IMR-90 (cell line): ENCODE results near the gene FAXDC2.

Experiments
- CEBPB ChIP-seq: IDR thresholded peaks from 2 replicates; pipeline ENCODE4 v1.6.1; 2012; ENCODE audit warnings: low read depth, low read length, improper control_type of control experiment
- CHD1 ChIP-seq: IDR thresholded peaks from 2 replicates; pipeline ENCODE4 v1.6.1; 2012; ENCODE audit warnings: low read depth, low read length, improper control_type of control experiment
- FOS ChIP-seq: fragments of 150-350 bp; IDR thresholded peaks from 2 replicates; pipeline ENCODE4 v1.6.1; 2016; ENCODE audit warnings: low read depth, low read length
- MAFK ChIP-seq: IDR thresholded peaks from 2 replicates; pipeline ENCODE4 v1.6.1; 2012; ENCODE audit warnings: low read depth, low read length, improper control_type of control experiment
- MXI1 ChIP-seq: IDR thresholded peaks from 2 replicates; pipeline ENCODE4 v1.6.1; 2012; ENCODE audit warnings: low read depth, mild to moderate bottlenecking, low read length, moderate library complexity, borderline replicate concordance
- POLR2A ChIP-seq: IDR thresholded peaks from 2 replicates; pipeline ENCODE4 v1.6.1; 2012; ENCODE audit warnings: mild to moderate bottlenecking, low read depth, low read length
- RAD21 ChIP-seq: IDR thresholded peaks from 2 replicates; pipeline ENCODE4 v1.6.1; 2012; ENCODE audit warnings: low read length, improper control_type of control experiment
- RFX5 ChIP-seq: IDR thresholded peaks from 2 replicates; pipeline ENCODE4 v1.8.0; 2012; ENCODE audit warnings: low read depth, mild to moderate bottlenecking, low read length, moderate library complexity
- SMC3 ChIP-seq: fragments of 150-350 bp; IDR thresholded peaks from 2 replicates; pipeline ENCODE4 v1.6.1; 2016; ENCODE audit warnings: low read depth, mild to moderate bottlenecking, antibody characterized with exemption, low read length, moderate library complexity
- TF ChIP-seq, protein P1 (sequence below): conservative IDR thresholded peaks from 2 replicates; pipeline ENCODE4 v1.5.1; 2012; ENCODE audit warnings: mild to moderate bottlenecking, low read depth, low read length, improper control_type of control experiment
- TF ChIP-seq, protein P2 (sequence below): fragments of 150-350 bp; IDR thresholded peaks from 2 replicates; pipeline ENCODE4 v1.6.1; 2017; ENCODE audit warnings: mild to moderate bottlenecking, antibody characterized with exemption, low read length, low read depth

DNA sequence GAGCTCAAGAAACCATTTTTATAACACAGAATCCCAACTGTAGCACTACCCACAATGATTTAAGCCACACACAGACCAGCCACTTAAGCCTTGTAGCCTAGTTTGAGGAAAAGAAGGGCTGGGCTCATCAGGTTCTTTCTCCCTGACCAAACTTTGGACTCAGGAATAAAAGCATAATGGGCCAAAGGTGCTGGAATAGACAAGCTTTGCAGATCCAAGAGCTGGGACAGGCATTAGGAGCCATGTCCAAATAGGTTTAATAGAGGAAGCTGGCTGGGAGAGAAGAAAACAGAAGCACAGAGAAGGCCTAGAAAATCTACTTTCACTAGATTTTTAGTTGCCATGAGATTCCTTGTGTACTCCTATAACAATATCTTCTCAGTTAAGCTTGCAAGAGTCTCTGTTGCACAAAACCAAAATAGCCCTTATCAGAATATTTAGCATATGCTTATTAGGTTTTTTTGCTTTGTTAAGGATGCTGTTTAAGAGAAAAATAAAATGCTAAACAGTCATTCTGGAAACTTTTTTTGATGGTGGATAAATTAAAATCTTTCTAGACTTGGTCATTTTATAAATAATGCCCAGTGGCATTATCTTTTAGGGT, 46.3 kb upstream of the FAXDC2 start:
- TF ChIP-seq, protein P1, sequence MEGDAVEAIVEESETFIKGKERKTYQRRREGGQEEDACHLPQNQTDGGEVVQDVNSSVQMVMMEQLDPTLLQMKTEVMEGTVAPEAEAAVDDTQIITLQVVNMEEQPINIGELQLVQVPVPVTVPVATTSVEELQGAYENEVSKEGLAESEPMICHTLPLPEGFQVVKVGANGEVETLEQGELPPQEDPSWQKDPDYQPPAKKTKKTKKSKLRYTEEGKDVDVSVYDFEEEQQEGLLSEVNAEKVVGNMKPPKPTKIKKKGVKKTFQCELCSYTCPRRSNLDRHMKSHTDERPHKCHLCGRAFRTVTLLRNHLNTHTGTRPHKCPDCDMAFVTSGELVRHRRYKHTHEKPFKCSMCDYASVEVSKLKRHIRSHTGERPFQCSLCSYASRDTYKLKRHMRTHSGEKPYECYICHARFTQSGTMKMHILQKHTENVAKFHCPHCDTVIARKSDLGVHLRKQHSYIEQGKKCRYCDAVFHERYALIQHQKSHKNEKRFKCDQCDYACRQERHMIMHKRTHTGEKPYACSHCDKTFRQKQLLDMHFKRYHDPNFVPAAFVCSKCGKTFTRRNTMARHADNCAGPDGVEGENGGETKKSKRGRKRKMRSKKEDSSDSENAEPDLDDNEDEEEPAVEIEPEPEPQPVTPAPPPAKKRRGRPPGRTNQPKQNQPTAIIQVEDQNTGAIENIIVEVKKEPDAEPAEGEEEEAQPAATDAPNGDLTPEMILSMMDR: no peak
- TF ChIP-seq SMC3: no peak
- TF ChIP-seq RAD21: no peak
- no peak for TF ChIP-seq RFX5
- TF ChIP-seq FOS: no peak
- TF ChIP-seq POLR2A: no peak
- TF ChIP-seq, protein P2, sequence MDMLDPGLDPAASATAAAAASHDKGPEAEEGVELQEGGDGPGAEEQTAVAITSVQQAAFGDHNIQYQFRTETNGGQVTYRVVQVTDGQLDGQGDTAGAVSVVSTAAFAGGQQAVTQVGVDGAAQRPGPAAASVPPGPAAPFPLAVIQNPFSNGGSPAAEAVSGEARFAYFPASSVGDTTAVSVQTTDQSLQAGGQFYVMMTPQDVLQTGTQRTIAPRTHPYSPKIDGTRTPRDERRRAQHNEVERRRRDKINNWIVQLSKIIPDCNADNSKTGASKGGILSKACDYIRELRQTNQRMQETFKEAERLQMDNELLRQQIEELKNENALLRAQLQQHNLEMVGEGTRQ: no peak
- no peak for TF ChIP-seq CEBPB
- TF ChIP-seq MXI1: no peak
- TF ChIP-seq CHD1: no peak
- TF ChIP-seq MAFK: no peak
